Muscle layer of duodenum (tissue), 2 donors: ENCODE data around the gene SCN5A.

Experiments
- H3K27ac ChIP-seq: one replicate; pipeline ENCODE4 v1.7.0; 2013; ENCODE audit warnings: mild to moderate bottlenecking, low read length
- H3K27me3 ChIP-seq: one replicate; pipeline ENCODE4 v1.7.0; 2013; ENCODE audit warnings: low read depth, mild to moderate bottlenecking, control low read depth, low read length
- H3K36me3 ChIP-seq, 2 donors: one replicate each; pipeline ENCODE4 v1.7.0; 2013; ENCODE audit warnings: low read length in 2 of 2, control low read depth in 1 of 2, mild to moderate bottlenecking in 1 of 2; ENCODE audit not compliant: insufficient read depth in 2 of 2, control insufficient read depth in 1 of 2
- H3K4me1 ChIP-seq, 2 donors: one replicate each; pipeline ENCODE4 v1.7.0; 2013; ENCODE audit warnings: low read length in 2 of 2, mild to moderate bottlenecking in 2 of 2, control low read depth in 1 of 2, moderate library complexity in 1 of 2; ENCODE audit not compliant: insufficient read depth in 2 of 2, control insufficient read depth in 1 of 2
- H3K4me3 ChIP-seq, 2 donors: one replicate each; pipeline ENCODE4 v1.7.0; 2013; ENCODE audit warnings: low read length in 2 of 2, low read depth in 1 of 2, mild to moderate bottlenecking in 1 of 2
- H3K9me3 ChIP-seq, 2 donors: one replicate each; pipeline ENCODE4 v1.7.0; 2013; ENCODE audit warnings: low read length in 2 of 2, control low read depth in 1 of 2, mild to moderate bottlenecking in 1 of 2; ENCODE audit not compliant: control insufficient read depth in 1 of 2
- donor health status: healthy.

SCN5A gene

GRCh38 chr3:38636881-38637280 is 12.6 kb downstream of the SCN5A start:
- no peak overlapping the region for H3K27ac ChIP-seq
- no peaks in the 10 kb centered on the region for H3K4me1 ChIP-seq
- no peaks in the 10 kb centered on the region for H3K27me3 ChIP-seq
- H3K36me3 ChIP-seq, result no peaks in the 10 kb centered on the region
- no peak overlapping the region for H3K4me3 ChIP-seq
- H3K9me3 ChIP-seq, result no peaks in the 10 kb centered on the region

- no peaks in the 10 kb centered on the region for H3K9me3 ChIP-seq
- no peak overlapping the region for H3K4me3 ChIP-seq
- no peaks in the 10 kb centered on the region for H3K4me1 ChIP-seq
- no peaks in the 10 kb centered on the region for H3K27me3 ChIP-seq
- no peaks in the 10 kb centered on the region for H3K36me3 ChIP-seq
- no peak overlapping the region for H3K27ac ChIP-seq
These were observed 13.0 kb downstream of the SCN5A start for GRCh38 chr3:38636464-38636863.

GRCh38 chr3:38634111-38634510 is 15.4 kb downstream of the SCN5A start:
- H3K27ac ChIP-seq, result no peak overlapping the region
- no peaks in the 10 kb centered on the region for H3K9me3 ChIP-seq
- H3K4me1 ChIP-seq, result no peaks in the 10 kb centered on the region
- no peaks in the 10 kb centered on the region for H3K36me3 ChIP-seq
- H3K4me3 ChIP-seq, result no peak overlapping the region
- H3K27me3 ChIP-seq, result no peaks in the 10 kb centered on the region

GRCh38 chr3:38632989-38633388 is 16.5 kb downstream of the SCN5A start:
- Histone ChIP-seq H3K4me3 (no peak overlapping the region), H3K9me3 (no peaks in the 10 kb centered on the region), H3K36me3 (no peaks in the 10 kb centered on the region), H3K4me1 (no peaks in the 10 kb centered on the region), H3K27ac (no peak overlapping the region), H3K27me3 (no peaks in the 10 kb centered on the region)

GRCh38 chr3:38630606-38631005 is 18.9 kb downstream of the SCN5A start:
- H3K27ac ChIP-seq, result no peak overlapping the region
- no peaks in the 10 kb centered on the region for H3K27me3 ChIP-seq
- H3K4me3 ChIP-seq, result no peak overlapping the region
- H3K36me3 ChIP-seq, result no peaks in the 10 kb centered on the region
- no peaks in the 10 kb centered on the region for H3K4me1 ChIP-seq
- H3K9me3 ChIP-seq, result no peaks in the 10 kb centered on the region

- H3K9me3 ChIP-seq, result no peaks in the 10 kb centered on the region
- no peaks in the 10 kb centered on the region for H3K27me3 ChIP-seq
- H3K4me3 ChIP-seq, result no peak overlapping the region
- H3K4me1 ChIP-seq, result no peaks in the 10 kb centered on the region
- no peak overlapping the region for H3K27ac ChIP-seq
- no peaks in the 10 kb centered on the region for H3K36me3 ChIP-seq
These were observed 19.4 kb downstream of the SCN5A start for GRCh38 chr3:38630070-38630469.

- Histone ChIP-seq H3K4me1 (no peaks in the 10 kb centered on the region), H3K36me3 (no peaks in the 10 kb centered on the region), H3K27me3 (no peaks in the 10 kb centered on the region), H3K9me3 (no peaks in the 10 kb centered on the region), H3K4me3 (no peak overlapping the region), H3K27ac (no peak overlapping the region)
These were observed 20.7 kb downstream of the SCN5A start for GRCh38 chr3:38628835-38629234.

GRCh38 chr3:38627956-38628355 is 21.5 kb downstream of the SCN5A start:
- no peaks in the 10 kb centered on the region for H3K27me3 ChIP-seq
- no peaks in the 10 kb centered on the region for H3K36me3 ChIP-seq
- no peaks in the 10 kb centered on the region for H3K4me1 ChIP-seq
- H3K9me3 ChIP-seq, result no peaks in the 10 kb centered on the region
- no peak overlapping the region for H3K27ac ChIP-seq
- H3K4me3 ChIP-seq, result no peak overlapping the region

GRCh38 chr3:38626171-38626570 is 23.3 kb downstream of the SCN5A start:
- Histone ChIP-seq H3K27me3 (no peaks in the 10 kb centered on the region), H3K9me3 (no peaks in the 10 kb centered on the region), H3K27ac (no peak overlapping the region), H3K4me1 (no peaks in the 10 kb centered on the region), H3K36me3 (no peaks in the 10 kb centered on the region), H3K4me3 (no peak overlapping the region)

- Histone ChIP-seq H3K27ac (no peak overlapping the region), H3K36me3 (no peaks in the 10 kb centered on the region), H3K27me3 (no peaks in the 10 kb centered on the region), H3K4me3 (no peak overlapping the region), H3K9me3 (no peaks in the 10 kb centered on the region), H3K4me1 (no peaks in the 10 kb centered on the region)
These were observed 25.9 kb downstream of the SCN5A start for GRCh38 chr3:38623539-38623938.

GRCh38 chr3:38622336-38622735 is 27.2 kb downstream of the SCN5A start:
- H3K27me3 ChIP-seq, result no peaks in the 10 kb centered on the region
- no peak overlapping the region for H3K27ac ChIP-seq
- no peaks in the 10 kb centered on the region for H3K9me3 ChIP-seq

GRCh38 chr3:38620236-38620635 is 29.3 kb downstream of the SCN5A start:
- no peak overlapping the region for H3K4me3 ChIP-seq
- H3K27me3 ChIP-seq, result no peaks in the 10 kb centered on the region
- no peaks in the 10 kb centered on the region for H3K9me3 ChIP-seq
- no peaks in the 10 kb centered on the region for H3K4me1 ChIP-seq
- H3K27ac ChIP-seq, result no peak overlapping the region
- H3K36me3 ChIP-seq, result no peaks in the 10 kb centered on the region

More at GRCh38 chr3:38622336-38622735, 27.2 kb downstream of the SCN5A start:
- H3K4me3 ChIP-seq, result no peak overlapping the region
- H3K4me1 ChIP-seq, result no peaks in the 10 kb centered on the region
- H3K36me3 ChIP-seq, result no peaks in the 10 kb centered on the region
